HG03060 (cell line): ENCODE results near the gene CELF5.
"Not testable (repeated sequence)": the region's sequence is repeated elsewhere in the genome, so short reads cannot be mapped to it uniquely, and the experiment has no call there.

Source experiments
- ATAC-seq: cut with Tn5 transposase; IDR thresholded peaks from one replicate; pipeline ENCODE4 v1.9.1; 2021; ENCODE audit warnings: low read depth, moderate number of reproducible peaks; ENCODE audit not compliant: unreplicated experiment

CELF5 gene

DNA sequence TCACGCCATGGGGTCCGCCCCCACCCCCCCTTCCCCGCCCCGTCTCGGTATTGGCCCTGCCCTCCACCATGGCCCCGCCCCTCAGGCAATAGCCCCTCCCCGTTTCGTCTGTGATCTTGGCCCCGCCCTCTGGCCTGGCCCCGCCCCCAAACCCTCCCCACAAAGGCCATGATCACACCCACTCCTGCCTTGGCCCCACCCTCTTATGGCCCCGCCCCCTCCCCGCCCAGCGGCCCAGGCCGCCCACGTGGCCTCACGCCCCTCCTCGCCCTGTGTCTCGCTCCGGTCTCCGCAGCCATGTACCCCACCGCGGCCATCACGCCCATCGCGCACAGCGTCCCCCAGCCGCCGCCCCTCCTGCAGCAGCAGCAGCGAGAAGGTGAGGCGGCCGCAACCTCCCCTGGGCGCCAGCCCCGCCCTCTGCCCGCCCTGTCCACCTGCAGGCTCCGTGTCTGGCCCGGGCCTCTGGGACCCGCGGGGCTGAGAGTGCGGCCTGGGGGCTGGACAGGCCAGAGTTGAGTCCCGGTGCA is 61.3 kb downstream of the CELF5 start:
- no peak for ATAC-seq

DNA sequence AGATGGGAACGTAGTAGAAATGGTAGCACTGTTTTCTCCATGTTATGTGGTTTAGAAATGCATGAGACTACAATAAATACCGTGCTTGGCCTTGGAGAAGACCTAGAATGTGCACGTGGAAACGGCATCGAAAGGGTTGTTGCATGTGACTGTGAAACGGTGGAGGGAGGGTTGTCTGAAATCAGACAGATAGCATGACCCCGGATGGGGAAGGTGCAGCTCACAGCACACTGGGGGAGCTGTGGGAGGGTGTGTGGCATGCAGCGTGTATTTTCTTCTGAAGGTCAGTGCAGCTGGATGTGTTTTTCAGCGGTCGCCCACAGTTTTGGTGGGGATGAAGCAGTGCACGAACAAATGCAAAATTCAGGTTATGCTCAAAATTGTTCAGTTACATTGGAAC is 63.4 kb downstream of the CELF5 start:
- no peak for ATAC-seq

DNA sequence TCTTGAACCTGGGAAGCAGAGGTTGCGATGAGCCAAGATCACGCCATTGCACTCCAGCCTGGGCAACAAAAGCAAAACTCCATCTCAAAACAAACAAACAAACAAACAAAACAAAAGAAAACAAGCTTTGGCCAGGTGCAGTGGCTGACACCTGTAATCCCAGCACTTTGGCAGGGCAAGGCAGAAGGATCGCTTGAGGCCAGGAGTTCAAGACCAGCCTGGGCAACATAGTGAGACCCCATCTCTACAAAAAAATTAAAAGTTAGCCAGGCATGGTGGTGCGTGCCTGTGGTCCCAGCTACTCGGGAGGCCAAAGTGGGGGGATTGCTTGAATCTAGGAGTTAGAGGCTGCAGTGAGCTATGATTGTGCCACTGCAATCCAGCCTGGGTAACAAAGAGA is 64.0 kb downstream of the CELF5 start:
- not testable (repeated sequence) for ATAC-seq

GRCh38 chr19:3289971-3290569 is 65.6 kb downstream of the CELF5 start:
- no peak for ATAC-seq

DNA sequence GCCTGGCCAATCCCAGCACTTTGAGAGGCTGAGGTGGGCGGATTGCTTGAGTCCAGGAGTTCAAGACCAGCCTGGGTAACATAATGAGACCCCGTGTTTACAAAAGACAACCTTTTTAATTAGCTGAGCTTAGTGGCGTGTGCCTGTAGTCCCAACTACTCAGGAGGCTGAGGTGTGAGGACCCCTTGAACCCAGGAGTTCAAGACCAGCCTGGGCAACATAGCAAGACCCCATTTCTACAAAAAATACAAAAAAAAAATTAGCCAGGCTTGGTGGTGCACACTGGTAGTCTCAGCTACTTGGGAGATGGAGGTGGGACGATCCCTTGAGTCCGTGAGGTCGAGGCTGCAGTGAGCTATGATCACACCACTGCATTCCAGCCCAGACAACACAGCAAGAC is 66.4 kb downstream of the CELF5 start:
- not testable (repeated sequence) for ATAC-seq

- no peak for ATAC-seq
Observed at GRCh38 chr19:3291644-3292043, 67.2 kb downstream of the CELF5 start.

GRCh38 chr19:3292958-3293529 is 68.6 kb downstream of the CELF5 start:
- no peak for ATAC-seq

- ATAC-seq, result no peak
Observed at GRCh38 chr19:3293560-3293959, 69.1 kb downstream of the CELF5 start.

- ATAC-seq, result no peak
Observed at GRCh38 chr19:3294080-3294850, 69.8 kb downstream of the CELF5 start.

- ATAC-seq, result no peak
Observed at GRCh38 chr19:3295581-3295980, 71.1 kb downstream of the CELF5 start.

DNA sequence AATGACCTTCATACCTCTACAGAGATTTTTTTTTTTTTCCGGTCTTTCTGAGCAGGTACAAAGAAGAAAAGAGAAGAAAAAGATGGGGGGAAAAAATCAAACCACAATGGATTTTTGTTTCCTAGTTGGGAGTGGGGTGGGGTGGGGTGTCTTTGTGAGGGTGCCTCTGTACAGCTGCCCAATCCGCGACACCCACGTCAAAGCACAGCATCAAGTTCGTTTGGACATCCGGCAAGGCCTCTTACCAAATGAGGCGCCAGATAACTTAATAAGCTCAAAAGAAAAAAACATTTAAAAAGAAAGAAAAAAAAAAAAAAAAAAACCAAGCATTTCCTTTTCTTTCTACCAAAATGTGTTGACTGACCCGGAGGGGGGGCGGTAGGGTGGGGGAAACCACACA is 71.6 kb downstream of the CELF5 start:
- no peak for ATAC-seq

DNA sequence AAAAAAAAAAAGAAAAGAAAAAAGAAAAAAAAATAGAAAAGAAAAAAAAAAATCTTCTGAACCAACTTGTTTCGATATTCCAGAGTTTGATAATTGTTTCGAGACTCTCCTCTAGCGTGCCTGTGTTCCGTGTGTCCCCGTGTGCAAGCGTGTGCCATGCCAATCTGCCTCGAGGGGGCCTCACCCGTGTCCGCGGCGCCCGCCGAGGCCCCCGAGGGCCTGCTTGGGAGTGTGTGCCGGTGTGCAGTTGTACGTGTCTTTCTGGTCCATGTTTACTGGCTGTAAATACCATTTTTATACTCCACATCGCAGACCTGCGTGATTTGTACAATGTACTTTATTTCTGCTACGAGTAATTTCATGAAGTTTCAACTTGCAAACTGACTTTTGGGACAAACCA is 72.0 kb downstream of the CELF5 start:
- ATAC-seq, result no peak

DNA sequence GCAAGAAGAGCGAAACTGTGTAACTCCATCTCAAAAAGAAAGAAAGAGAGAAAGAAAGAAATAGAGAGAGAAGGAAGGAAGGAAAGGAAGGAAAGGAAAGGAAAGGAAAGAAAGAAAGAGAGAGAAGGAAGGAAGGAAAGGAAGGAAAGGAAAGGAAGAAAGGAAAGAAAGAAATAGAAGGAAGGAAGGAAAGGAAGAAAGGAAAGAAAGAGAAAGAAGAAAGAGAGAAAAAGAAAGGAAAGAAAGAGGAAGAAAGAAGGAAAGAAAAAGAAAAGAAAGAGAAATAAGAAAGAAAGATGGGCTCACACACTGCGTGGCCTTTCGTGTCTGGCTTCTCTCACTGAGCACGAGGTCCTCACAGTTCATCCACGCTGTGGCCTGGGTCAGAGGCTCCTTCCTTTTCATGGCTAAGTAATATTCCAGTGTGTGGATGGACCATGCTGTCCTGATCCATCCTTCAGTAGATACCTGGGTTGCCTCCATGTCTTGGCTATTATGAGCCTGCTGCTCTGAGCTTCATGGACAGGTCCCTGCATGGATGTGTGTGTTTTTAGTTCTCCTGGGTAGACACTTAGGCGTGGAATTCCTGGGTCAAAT is 74.5 kb downstream of the CELF5 start:
- no peak for ATAC-seq

GRCh38 chr19:3300566-3300965 is 76.1 kb downstream of the CELF5 start:
- ATAC-seq, result not testable (repeated sequence)

DNA sequence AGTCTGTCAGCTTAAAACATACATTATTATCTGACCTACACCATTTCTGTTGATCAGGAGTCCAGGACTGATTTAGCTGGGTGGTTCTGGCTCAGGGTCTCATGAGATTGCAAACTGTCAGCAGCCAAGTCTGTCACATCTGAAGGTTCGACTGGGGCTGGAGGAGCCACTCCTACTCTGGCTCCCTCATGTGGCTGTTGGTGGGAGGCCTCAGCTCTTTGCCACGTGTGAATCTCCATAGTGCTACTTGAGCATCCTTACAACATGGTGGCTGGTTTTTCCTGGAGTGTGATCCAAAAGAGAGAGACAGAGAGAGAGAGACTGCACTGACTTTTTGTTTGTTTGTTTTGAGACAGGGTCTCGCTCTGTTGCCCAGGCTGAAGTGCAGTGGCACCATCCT is 78.3 kb downstream of the CELF5 start:
- no peak for ATAC-seq

DNA sequence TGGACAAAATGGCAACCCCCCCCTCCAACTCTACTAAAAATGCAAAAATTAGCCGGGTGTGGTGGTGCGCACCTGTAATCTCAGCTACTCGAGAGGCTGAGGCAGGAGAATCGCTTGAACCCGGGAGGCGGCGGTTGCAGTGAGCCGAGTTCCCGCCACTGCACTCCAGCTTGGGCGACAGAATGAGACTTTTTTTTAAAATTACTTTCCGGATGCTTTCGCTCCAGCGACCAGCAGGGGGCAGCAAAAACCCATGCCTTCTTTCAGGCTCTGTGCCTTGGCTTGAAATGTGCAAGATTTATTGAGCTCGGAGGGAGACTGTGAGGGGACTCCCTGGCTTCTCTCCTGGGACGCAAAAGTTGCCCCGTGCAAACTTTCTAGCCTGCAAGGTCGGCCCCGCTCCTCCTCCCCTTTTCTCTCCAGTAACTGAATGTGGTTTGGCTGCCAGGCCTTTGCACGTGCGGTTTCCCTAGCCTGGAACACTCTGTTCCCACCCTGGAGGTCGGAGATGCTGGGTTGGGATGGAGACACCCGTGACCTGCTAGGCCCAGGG is 80.5 kb downstream of the CELF5 start:
- ATAC-seq, result no peak

GRCh38 chr19:3309724-3310123 is 85.3 kb downstream of the CELF5 start:
- no peak for ATAC-seq

DNA sequence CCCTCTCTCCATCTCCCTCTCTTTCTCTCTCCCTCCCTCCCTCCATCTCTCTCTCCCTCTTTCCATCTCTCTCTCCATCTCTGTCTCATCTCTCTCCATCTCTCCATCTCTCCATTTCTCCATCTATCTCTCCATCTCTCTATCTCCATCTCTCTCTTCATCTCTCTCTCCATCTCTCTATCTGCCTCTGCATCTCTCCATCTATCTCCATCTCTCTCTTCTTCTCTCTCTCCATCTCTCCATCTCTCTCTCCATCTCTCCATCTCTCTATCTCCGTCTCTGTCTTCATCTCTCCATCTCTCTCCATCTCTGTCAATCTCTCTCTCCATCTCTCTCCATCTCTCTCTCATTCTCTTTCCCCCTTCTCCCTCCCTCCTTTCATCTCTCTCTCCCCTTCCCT is 85.8 kb downstream of the CELF5 start:
- ATAC-seq, result no peak

- no peak for ATAC-seq
Observed at GRCh38 chr19:3310711-3311110, 86.2 kb downstream of the CELF5 start.

- ATAC-seq, result no peak
Observed at GRCh38 chr19:3313199-3313575, 88.7 kb downstream of the CELF5 start.
